OCI-LY1 (cell line): ENCODE measurements around the gene IAH1.

Source experiments
- CTCF ChIP-seq: fragments of 200-600 bp; sonication (generic), shearing (Covaris generic); IDR thresholded peaks from 2 replicates; pipeline ENCODE4 v1.5.1; 2017; ENCODE audit warnings: mild to moderate bottlenecking, antibody characterized with exemption, low read length, moderate library complexity, mixed read lengths
- EZH2 ChIP-seq: fragments of 200-600 bp; sonication (generic), shearing (Covaris generic); IDR thresholded peaks from 2 replicates; pipeline ENCODE4 v1.8.0; 2017; ENCODE audit warnings: borderline replicate concordance, mixed run types, mild to moderate bottlenecking, antibody characterized with exemption, low read length, moderate library complexity, mixed read lengths

- TF ChIP-seq CTCF (no peak), EZH2 (no peak)
Observed at GRCh38 chr2:9490789-9491188, 16.4 kb downstream of the IAH1 start.
